Activated T-cell treated with anti-CD3 and anti-CD28 coated beads for 24 hours (primary cell): ENCODE data around the gene KDM4F.
A peak's percentile ranks its signal among the peaks of the same experiment; 100 is the strongest.

Source experiments
- DNase-seq: peaks from one replicate; pipeline ENCODE4 v3.0.0-alpha.2; 2020; ENCODE audit warnings: low read depth

Gene KDM4F

DNA sequence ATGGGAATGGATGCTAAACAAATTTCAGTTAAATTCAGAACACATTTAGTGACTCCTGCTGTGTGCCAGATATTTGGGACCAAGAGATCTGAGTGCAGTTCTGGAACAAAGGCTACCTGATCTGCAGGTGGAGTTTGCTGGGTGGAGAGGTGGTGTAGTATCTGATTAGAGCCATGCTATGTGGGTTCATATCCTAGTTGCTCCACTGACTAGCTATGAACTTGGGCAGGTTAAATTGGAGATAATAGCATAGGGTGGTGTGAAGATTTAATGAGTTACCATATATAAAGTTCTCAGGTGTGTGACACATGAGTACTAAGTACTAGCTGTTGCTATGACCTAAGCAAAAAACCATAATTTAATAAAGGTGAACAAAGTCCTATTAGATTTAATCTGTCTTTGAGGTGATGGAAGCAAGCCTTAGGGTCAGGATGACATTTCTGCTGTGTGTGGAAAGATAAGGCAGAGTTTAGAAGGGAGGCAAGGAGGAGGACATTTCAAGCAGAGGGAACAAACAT, 42.5 kb downstream of the KDM4F start:
- no peak for DNase-seq

DNA sequence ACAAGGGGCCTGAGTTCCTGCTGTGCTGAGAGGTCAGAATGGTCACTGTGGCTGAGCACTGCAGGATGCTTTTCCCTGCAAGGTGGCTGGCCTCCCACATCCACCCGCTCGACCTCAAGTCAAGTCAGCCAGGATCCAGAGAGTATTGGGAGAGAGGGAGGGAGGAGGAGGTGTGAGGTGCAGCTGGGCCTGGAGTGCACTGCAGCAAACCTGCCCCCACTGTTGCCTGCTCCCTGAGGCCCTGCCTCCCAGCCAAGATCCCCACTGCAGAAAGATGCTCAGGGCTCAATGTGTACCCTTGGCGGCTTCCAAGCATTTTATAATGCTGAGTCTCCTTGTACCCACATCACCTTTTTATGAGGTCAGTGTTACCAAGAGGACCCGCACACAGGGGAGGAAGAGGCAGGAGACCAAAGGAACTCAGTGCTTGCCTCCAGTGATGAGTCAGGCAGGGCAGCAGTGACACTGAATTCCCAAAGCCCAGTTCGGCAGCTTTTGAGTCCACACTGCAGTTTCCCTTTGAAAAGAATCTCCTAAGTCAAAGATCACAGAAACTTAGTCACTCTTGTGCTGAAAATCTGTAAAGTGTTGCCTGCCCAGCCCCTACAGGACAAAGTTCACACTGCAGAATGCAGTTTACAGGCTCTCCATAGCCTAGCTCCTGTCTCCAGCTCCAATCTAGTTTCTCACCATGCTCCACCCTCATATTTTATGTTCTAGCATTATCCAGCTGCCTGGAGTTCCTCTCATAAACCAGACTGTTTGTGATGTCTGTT, 43.5 kb downstream of the KDM4F start:
- DNase-seq: peak; percentile 16

DNA sequence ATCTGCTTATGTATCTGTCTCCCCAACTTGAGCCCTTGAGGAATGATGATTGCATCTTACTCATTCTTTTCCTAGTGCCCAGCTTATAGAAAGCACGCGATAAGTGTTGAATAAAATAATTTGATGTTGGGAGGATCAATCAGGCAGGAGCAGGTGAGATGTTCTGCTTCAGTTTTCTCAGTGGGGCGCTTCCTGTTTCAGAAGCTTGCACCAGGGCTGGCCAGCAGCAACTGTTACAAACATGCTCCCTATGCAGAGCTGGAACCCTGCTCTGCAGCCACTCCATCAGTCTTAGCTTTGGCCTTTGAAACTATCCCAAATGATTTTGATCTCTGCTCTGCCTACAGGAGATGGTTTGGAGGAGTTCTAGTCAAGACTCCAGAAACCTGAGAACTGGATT, 44.3 kb downstream of the KDM4F start:
- no peak for DNase-seq

DNA sequence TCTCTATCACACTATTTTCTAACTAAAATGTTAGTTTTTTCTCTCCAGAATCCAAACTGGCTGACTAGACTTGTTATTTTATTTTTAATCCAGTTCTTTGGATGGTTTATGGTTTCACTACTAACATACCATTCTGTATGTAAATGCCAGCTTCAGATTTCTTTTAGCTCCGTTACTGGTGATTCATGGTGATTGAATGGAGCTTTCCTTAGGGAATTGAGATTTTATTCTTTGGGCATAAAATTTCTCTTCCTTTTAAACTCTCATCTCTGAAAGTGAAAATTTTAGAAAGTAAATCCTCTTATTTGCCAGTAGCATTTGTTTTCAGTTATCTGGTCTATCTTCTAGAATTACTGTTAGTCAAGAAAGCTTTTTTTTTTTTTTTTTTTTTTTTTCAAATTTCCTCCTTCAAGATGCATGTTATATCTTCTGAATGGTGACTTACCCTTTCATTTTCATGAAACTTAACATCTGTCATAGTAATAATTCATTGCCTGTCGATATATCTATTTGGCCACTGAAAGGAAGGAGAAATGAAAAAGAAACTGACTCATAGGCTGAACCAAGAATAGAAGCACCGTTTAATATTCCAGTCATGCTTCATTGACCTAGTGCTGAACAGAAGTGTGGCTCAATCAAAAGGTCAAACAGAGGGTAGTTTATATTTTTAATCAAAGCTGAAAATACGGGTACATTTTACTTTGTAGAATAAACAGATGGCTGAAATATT, 46.8 kb downstream of the KDM4F start:
- DNase-seq: no peak

DNA sequence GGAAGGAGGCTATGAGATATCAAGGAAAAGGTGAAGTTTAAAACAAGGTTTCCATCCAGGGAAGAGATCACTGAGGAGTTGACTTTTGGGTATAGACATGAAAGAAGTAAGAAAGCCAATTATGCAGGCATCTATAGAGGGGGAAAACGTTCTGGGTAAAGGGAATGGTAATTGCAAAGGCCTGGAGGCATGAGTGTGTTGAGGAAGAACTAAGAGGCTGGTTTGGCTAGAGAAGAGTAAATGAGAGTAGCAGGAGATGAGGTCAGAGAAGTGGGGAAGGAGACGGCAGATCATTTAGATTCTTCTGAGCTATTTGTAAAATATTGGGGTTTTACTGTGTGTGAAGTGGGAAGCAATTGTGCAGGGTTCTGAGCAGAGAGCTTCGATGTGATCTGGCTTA, 48.0 kb downstream of the KDM4F start:
- DNase-seq: no peak

DNA sequence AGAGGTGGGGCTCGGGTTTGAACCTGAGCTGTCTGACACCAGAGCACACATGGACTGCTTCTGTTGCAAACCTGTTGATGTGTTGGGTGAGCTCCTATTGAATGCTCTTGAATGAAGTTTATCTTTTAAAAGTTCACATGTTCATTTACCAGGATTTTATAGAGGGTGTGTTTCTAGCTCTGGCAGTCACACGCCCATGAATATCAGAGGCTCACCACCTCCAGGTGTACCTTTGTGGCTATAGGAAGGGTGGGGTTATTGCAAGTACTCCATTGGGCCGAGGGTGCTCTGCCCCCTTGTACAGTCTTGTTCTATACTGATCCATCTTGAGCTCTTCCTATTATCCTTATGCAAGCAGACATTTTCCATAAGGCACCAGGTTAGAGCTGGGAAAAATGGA, 49.6 kb downstream of the KDM4F start:
- no peak for DNase-seq

DNA sequence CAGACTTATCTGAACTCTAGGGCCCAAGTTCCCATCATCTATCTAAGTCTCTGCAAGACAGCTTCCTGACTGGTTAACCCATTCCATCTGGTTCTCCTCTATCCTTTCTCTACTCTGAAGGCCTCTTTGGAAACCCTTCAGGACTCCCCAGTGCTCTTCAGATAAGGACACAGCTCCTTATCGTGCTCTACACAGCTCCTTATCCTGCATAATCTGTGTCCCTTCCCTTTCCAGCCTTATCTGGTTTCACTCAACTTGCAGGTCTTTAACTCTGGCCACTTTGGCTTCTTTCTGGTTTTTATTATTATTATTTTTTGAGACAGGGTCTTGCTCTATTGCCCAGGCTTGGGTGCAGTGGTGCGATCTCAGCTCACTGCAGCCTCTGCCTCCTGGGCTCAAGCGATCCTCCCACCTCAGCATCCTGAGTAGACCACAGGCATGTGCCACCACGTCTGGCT, 51.0 kb downstream of the KDM4F start:
- no peak for DNase-seq
